Measurements from ENCODE around the gene PTPRD. TPM values are rescaled to one million over a fixed set of nuclear protein-coding genes. Genes with fewer than 3 reads are reported as not detected.
"Not testable (repeated sequence)": the region's sequence is repeated elsewhere in the genome, so short reads cannot be mapped to it uniquely, and the experiment has no call there.

Gene PTPRD
- total RNA-seq, 1 experiment from 2014 or later, result 1.8 TPM

GRCh38 chr9:8980496-8981013, 1632.2 kb downstream of the PTPRD start:
- H3K27ac Mint-ChIP-seq (ENCODE audit: unreplicated experiment), result no peak overlapping the region
- H3K4me3 Mint-ChIP-seq (ENCODE audit: low read depth, unreplicated experiment), result no peak overlapping the region
- TF ChIP-seq CTCF (IDR thresholded peaks at IDR 0.05; ENCODE audit: unreplicated experiment), result no peak
- no peaks in the 10 kb centered on the region for H3K36me3 Mint-ChIP-seq (ENCODE audit: insufficient read depth, unreplicated experiment)
- CTCF ChIA-PET, result no interaction called here
- intact Hi-C loops (cut with micrococcal nuclease; ENCODE audit: unreplicated experiment), result no loop called here
- no peaks in the 10 kb centered on the region for H3K9me3 Mint-ChIP-seq (ENCODE audit: low read depth, unreplicated experiment)
- no TSS peak for BruUV-seq (replicated peaks)
- H3K27me3 Mint-ChIP-seq (ENCODE audit: unreplicated experiment), result no peaks in the 10 kb centered on the region
- no peak for DNase-seq
- H3K4me1 Mint-ChIP-seq (ENCODE audit: low read depth, unreplicated experiment), result no peaks in the 10 kb centered on the region

DNA sequence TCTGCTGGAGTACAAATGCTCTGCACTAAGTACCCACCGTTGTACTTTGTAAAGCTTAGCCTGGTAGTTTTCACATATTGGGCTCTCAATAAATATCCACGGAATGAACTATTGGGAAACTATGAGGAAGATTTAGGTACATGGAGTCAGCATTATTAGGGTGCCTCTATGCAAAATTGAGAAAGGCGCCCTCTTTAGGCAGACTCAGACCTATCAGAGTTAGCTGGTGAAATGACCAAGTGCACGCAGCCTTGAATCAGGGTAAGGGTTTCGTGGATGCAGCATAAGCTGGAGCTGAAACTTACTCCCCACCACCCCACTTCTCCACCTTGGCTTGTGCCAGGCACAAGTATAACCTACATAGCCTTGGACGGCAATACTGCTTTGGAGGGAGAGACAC, 1634.5 kb downstream of the PTPRD start:
- no TSS peak for BruUV-seq (replicated peaks)
- no peak for TF ChIP-seq CTCF (IDR thresholded peaks at IDR 0.05; ENCODE audit: unreplicated experiment)
- no peak for DNase-seq
- no peaks in the 10 kb centered on the region for H3K4me1 Mint-ChIP-seq (ENCODE audit: low read depth, unreplicated experiment)
- H3K4me3 Mint-ChIP-seq (ENCODE audit: low read depth, unreplicated experiment), result no peak overlapping the region
- CTCF ChIA-PET, result no interaction called here
- no peaks in the 10 kb centered on the region for H3K9me3 Mint-ChIP-seq (ENCODE audit: low read depth, unreplicated experiment)
- H3K27ac Mint-ChIP-seq (ENCODE audit: unreplicated experiment), result no peak overlapping the region
- no peaks in the 10 kb centered on the region for H3K36me3 Mint-ChIP-seq (ENCODE audit: insufficient read depth, unreplicated experiment)
- intact Hi-C loops (cut with micrococcal nuclease; ENCODE audit: unreplicated experiment), result no loop called here
- no peaks in the 10 kb centered on the region for H3K27me3 Mint-ChIP-seq (ENCODE audit: unreplicated experiment)

DNA sequence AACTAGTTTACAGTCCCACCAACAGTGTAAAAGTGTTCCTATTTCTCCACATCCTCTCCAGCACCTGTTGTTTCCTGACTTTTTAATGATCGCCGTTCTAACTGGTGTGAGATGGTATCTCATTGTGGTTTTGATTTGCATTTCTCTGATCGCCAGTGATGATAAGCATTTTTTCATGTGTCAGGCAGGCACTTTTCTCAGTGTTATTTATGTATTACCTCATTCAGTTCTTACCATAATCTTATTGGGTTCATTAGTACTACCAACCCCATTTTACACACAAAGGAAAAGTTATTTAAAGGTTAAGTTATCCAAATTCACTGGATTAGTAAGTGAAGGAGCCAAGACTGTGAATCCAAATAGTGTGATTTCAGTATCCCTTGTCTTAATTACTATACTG, 1644.5 kb downstream of the PTPRD start:
- intact Hi-C loops (cut with micrococcal nuclease; ENCODE audit: unreplicated experiment); DNase-seq; H3K4me3 Mint-ChIP-seq (ENCODE audit: low read depth, unreplicated experiment); H3K4me1 Mint-ChIP-seq (ENCODE audit: low read depth, unreplicated experiment); H3K27ac Mint-ChIP-seq (ENCODE audit: unreplicated experiment); H3K9me3 Mint-ChIP-seq (ENCODE audit: low read depth, unreplicated experiment); CTCF ChIA-PET; H3K27me3 Mint-ChIP-seq (ENCODE audit: unreplicated experiment); H3K36me3 Mint-ChIP-seq (ENCODE audit: insufficient read depth, unreplicated experiment); BruUV-seq (replicated peaks): not testable (repeated sequence)

DNA sequence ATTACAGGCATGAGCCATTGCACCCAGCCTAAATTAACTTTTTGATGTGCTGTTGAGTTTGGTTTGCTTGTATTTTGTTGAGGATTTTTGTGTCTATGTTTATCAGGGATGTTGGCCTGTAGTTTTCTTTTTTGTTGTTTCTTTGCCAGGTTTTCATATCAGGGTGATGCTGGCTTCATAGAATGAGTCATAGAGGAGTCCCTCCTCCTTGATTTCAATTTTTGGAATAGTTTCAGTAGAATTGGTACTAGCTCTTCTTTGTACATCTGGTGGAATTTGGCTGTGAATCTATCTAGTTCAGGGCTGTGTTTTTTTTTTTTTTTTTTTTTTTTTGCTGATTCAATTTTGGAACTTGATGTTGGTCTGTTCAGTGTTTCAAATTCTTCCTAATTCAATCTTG, 1648.9 kb downstream of the PTPRD start:
- no peak for DNase-seq
- Mint-ChIP-seq H3K9me3 (ENCODE audit: low read depth, unreplicated experiment) (peaks cover 4% of the 10 kb centered on the region), H3K4me3 (ENCODE audit: low read depth, unreplicated experiment) (no peak overlapping the region), H3K36me3 (ENCODE audit: insufficient read depth, unreplicated experiment) (no peaks in the 10 kb centered on the region), H3K27ac (ENCODE audit: unreplicated experiment) (no peak overlapping the region), H3K27me3 (ENCODE audit: unreplicated experiment) (no peaks in the 10 kb centered on the region), H3K4me1 (ENCODE audit: low read depth, unreplicated experiment) (no peaks in the 10 kb centered on the region)
- BruUV-seq (replicated peaks), result no TSS peak
- CTCF ChIA-PET, result no interaction called here
- TF ChIP-seq CTCF (IDR thresholded peaks at IDR 0.05; ENCODE audit: unreplicated experiment), result no peak
- intact Hi-C loops (cut with micrococcal nuclease; ENCODE audit: unreplicated experiment), result no loop called here

DNA sequence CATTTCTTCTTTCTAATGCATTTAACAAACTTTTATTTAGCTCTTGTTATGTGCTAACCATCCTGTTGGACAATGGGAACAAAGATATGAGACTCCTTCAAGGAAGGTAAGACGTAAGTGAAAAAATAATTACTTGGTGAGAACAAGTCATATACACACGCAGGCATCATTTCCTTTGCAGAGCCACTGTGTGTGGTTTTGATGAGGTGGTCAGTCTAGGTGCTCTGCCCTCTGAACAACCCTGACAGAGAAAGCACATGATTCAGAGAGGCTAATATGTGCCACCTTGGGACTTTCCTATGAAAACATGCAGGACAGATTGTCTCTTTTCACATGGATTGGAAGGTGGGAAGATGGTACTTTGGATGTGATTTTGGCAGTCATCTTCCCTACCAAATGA, 1650.7 kb downstream of the PTPRD start:
- H3K36me3 Mint-ChIP-seq (ENCODE audit: insufficient read depth, unreplicated experiment), result no peaks in the 10 kb centered on the region
- peaks cover 4% of the 10 kb centered on the region for H3K9me3 Mint-ChIP-seq (ENCODE audit: low read depth, unreplicated experiment)
- no peak overlapping the region for H3K4me3 Mint-ChIP-seq (ENCODE audit: low read depth, unreplicated experiment)
- no peak for DNase-seq
- BruUV-seq (replicated peaks), result no TSS peak
- no peak overlapping the region for H3K27ac Mint-ChIP-seq (ENCODE audit: unreplicated experiment)
- CTCF ChIA-PET, result interaction anchor here (0.7 kb wide), 1 partner anchor 33 kb away, joined by 3 read pairs; no protein-coding TSS in a partner anchor
- intact Hi-C loops (cut with micrococcal nuclease; ENCODE audit: unreplicated experiment), result no loop called here
- no peaks in the 10 kb centered on the region for H3K4me1 Mint-ChIP-seq (ENCODE audit: low read depth, unreplicated experiment)
- no peak for TF ChIP-seq CTCF (IDR thresholded peaks at IDR 0.05; ENCODE audit: unreplicated experiment)
- H3K27me3 Mint-ChIP-seq (ENCODE audit: unreplicated experiment), result no peaks in the 10 kb centered on the region

Measured in Calu3 (cell line).